ENCODE measurements around the gene SLC25A22.

- TF ChIP-seq, protein P1, sequence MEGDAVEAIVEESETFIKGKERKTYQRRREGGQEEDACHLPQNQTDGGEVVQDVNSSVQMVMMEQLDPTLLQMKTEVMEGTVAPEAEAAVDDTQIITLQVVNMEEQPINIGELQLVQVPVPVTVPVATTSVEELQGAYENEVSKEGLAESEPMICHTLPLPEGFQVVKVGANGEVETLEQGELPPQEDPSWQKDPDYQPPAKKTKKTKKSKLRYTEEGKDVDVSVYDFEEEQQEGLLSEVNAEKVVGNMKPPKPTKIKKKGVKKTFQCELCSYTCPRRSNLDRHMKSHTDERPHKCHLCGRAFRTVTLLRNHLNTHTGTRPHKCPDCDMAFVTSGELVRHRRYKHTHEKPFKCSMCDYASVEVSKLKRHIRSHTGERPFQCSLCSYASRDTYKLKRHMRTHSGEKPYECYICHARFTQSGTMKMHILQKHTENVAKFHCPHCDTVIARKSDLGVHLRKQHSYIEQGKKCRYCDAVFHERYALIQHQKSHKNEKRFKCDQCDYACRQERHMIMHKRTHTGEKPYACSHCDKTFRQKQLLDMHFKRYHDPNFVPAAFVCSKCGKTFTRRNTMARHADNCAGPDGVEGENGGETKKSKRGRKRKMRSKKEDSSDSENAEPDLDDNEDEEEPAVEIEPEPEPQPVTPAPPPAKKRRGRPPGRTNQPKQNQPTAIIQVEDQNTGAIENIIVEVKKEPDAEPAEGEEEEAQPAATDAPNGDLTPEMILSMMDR (IDR thresholded peaks at IDR 0.05), result no peak
- no peak for TF ChIP-seq EZH2 (IDR thresholded peaks at IDR 0.05; ENCODE audit: borderline replicate concordance, insufficient read depth, low read depth, low read length, poor library complexity, severe bottlenecking)
Measured at GRCh38 chr11:791658-792534, 6.2 kb downstream of the SLC25A22 start.
